ENCODE data around the gene RFC4. TPM values are rescaled to one million over a fixed set of nuclear protein-coding genes. Genes with fewer than 3 reads are reported as not detected.

The RFC4 gene
- total and polyA plus RNA-seq, 2 of the 13 experiments (the other 11 are each of a cell fraction or from before 2014, with no cell fraction given) = 18.5 to 103 TPM

- TF ChIP-seq ZNF430 (CRISPR knock-in tag; IDR thresholded peaks at IDR 0.05) (peak; percentile 78), E2F5 (CRISPR knock-in tag; conservative IDR thresholded peaks at IDR 0.05) (no peak; the same call in 1 of the 2 replicates), ZNF12 (CRISPR knock-in tag; IDR thresholded peaks at IDR 0.05) (peak; percentile 6; the same call in 1 of the 2 replicates), IKZF5 (CRISPR knock-in tag; IDR thresholded peaks at IDR 0.05) (peak; percentile 59; the same call in 1 of the 2 replicates), ZNF558 (CRISPR knock-in tag; IDR thresholded peaks at IDR 0.05; ENCODE audit: borderline replicate concordance) (0 out of 2 replicates have a peak, but pooled peaks have one; percentile 71), ETS1 (CRISPR knock-in tag; IDR thresholded peaks at IDR 0.05) (peak; percentile 87; the same call in 1 of the 2 replicates), MXD4 (CRISPR knock-in tag; IDR thresholded peaks at IDR 0.05) (0 out of 2 replicates have a peak, but pooled peaks have one; percentile 68), ZSCAN12 (CRISPR knock-in tag; IDR thresholded peaks at IDR 0.05) (peak; percentile 26; the same call in 1 of the 2 replicates), ZNF768 (CRISPR knock-in tag; IDR thresholded peaks at IDR 0.05) (peak; percentile 76), ZNF337 (CRISPR knock-in tag; IDR thresholded peaks at IDR 0.05; ENCODE audit: borderline replicate concordance, low read depth) (no peak), ZNF674 (CRISPR knock-in tag; IDR thresholded peaks at IDR 0.05; ENCODE audit: low read depth) (no peak), ZNF350 (CRISPR knock-in tag; IDR thresholded peaks at IDR 0.05; ENCODE audit: borderline replicate concordance, low read depth) (peak; percentile 84), ZNF770 (CRISPR knock-in tag; IDR thresholded peaks at IDR 0.05) (peak; percentile 57), THAP7 (CRISPR knock-in tag; IDR thresholded peaks at IDR 0.05) (0 out of 2 replicates have a peak, but pooled peaks have one; percentile 37), ZNF574 (CRISPR knock-in tag; IDR thresholded peaks at IDR 0.05) (peak; percentile 76), TAF1 (CRISPR knock-in tag; IDR thresholded peaks at IDR 0.05) (peak; percentile 94), NFIC (IDR thresholded peaks at IDR 0.05; ENCODE audit: low read length) (peak; percentile 79), GATAD1 (CRISPR knock-in tag; IDR thresholded peaks at IDR 0.05) (peak; percentile 60; the same call in 1 of the 2 replicates), ZNF781 (CRISPR knock-in tag; IDR thresholded peaks at IDR 0.05; ENCODE audit: borderline replicate concordance, not compliant biosample characterization) (peak; percentile 43), MYC (CRISPR knock-in tag; IDR thresholded peaks at IDR 0.05; ENCODE audit: borderline replicate concordance) (peak; percentile 85)
Observed at GRCh38 chr3:186783058-186783730, 23.1 kb downstream of the RFC4 start, which contains the start of gene EIF4A2 (continued).

All from HepG2 (cell line).